Astrocyte of the spinal cord (primary cell): ENCODE data around the gene PVR.
A peak's percentile ranks its signal among the peaks of the same experiment; 100 is the strongest.

Experiments
- DNase-seq: peaks from one replicate; pipeline ENCODE4 v3.0.0; 2011; ENCODE audit warnings: low read depth, low spot score
- H3K4me3 ChIP-seq: 2 replicates; pipeline ENCODE4 v1.5.1; 2011; ENCODE audit warnings: low read depth, mild to moderate bottlenecking, low read length, moderate library complexity
- CTCF ChIP-seq: IDR thresholded peaks from 2 replicates; pipeline ENCODE4 v1.5.1; 2012; ENCODE audit warnings: low read depth, mild to moderate bottlenecking, low read length, inconsistent platforms
- in situ Hi-C: cut with HindIII; loops from 2 replicates; pipeline ENCODE4 v1.10.0; 2017; ENCODE audit warnings: low sequenced_read_pairs

The PVR gene

DNA sequence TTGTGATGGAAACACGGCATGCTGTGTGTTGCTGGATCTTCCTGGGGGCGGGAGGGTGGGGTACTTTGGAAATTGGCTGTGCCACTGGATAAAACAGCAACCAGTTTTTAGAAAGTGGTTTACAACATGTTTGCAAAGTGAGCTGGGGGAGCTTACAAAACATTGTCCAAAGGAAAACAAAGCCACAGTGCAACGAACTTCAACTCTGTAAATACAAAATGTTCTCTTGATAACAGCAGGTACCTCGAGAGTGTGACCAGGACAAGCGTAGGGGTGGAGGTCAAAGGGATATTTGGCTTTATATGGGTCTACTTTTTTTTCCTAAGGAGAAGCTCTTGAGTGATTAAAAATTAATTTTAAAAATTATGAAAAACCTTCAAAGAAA, 27.9 kb upstream of the PVR start:
- H3K4me3 ChIP-seq: no peak overlapping the region
- no peak for DNase-seq
- in situ Hi-C loops: no loop called here
- TF ChIP-seq CTCF: no peak

DNA sequence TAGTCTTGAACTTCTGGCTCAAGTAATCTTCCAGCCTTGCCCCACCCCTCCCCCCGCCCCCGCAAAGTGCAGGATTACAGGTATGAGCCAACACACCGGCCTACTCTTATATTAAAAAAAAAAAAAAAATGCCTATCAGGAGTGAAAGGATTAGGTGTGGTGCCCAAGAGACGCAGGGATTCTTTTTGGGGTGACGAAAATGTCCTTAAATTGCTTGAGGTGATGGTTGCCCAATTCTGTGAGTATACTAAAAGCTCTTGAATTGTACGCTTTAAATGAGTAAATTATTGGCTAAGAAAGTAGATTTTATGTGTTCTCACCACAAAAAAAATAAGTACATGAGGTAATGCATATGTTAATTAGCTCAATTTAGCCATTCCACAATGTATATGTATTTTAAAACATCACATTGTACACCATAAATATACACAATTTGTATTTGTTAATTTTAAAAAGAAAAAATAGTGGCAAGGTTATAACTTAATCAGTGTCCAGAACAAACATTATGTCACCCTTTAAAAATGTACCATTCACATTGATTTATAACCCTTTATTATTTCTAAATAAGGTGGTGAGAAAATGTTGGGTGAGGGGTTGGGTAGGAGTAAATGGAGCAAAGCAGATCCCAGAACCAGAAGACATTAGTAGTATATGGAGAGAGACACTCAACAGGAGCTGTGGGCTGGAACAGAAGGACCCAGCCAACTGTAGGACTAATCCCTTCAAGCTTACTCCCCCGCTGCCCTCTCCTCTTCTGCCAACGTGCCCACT, 26.4 kb upstream of the PVR start:
- in situ Hi-C loops: no loop called here
- DNase-seq: no peak
- no peak for TF ChIP-seq CTCF
- no peak overlapping the region for H3K4me3 ChIP-seq

DNA sequence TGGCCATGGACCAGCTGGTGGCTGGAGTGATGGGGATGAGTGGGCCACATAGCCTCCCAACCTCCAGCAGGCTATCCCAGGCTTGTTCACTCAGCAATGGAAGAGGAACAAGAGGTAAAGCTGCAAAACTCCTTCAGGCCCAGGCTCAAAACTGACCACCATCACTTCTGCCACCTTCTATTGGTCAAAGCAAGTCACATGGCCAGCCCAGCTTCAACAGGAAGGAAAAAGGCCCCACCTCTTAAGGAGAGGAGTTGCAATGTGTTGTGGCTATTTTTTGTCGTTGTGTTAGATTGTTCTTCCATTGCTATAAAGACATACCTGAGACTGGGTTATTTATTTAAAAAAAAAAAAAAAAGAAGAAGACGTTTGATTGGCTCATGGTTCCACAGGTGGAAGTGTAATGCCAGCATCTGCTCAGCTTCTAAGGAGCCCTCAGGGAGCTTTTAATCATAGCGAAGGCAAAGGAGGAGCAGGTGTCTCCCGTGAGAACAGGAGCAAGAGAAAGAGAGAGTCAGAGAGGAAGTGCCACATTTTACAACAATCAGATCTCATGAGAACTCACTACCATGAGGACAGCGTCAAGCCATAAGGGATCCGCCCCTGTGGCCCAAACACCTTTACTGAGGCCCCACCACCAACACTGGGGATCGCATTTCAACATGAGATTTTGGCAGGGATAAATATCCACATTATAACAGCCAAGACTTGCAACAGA, 24.9 kb upstream of the PVR start:
- no peak for DNase-seq
- in situ Hi-C loops: no loop called here
- H3K4me3 ChIP-seq: no peak overlapping the region
- no peak for TF ChIP-seq CTCF

DNA sequence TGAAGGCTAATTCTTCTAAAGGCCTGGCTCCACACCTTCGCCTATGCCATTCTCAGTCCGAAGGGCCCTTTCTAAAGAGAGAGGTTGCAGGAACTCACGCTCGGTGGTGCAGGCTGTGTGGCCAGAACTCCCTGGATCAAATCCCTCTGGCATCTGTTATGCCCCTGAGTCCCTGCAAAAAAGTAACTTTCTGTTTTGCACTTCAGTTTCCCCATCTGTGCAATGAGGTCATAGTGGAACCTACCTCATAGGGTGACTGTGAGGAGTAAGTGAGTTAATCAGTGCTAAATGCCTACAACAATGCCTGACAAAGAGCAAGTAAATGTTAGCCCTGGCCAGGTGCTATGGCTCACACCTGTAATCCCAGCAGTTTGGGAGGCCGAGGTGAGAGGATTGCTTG, 23.0 kb upstream of the PVR start:
- TF ChIP-seq CTCF: no peak
- no peak for DNase-seq
- no peak overlapping the region for H3K4me3 ChIP-seq
- in situ Hi-C loops: no loop called here

GRCh38 chr19:44621367-44621766, 22.3 kb upstream of the PVR start:
- DNase-seq: no peak
- TF ChIP-seq CTCF: no peak
- H3K4me3 ChIP-seq: no peak overlapping the region
- in situ Hi-C loops: no loop called here

DNA sequence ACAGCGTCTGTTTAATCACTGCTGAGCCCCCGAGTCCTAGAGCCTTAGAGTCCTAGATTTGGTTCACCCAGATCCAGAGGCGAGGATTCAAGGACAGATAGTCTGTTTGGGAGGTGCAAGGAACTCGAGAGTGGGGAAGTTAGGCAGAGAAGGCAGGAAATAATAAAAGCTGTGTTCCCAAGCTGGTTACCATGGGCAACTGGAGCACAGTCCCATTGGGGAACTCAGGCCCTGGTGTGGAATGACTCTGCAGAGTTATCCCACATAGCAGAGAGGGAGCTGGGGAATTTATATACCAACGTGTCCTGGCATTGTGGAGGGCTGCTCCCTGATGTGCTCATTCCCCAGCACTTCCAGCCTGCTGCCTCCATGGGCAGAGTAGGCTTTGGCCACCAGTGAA, 20.6 kb upstream of the PVR start:
- in situ Hi-C loops: no loop called here
- no peak for TF ChIP-seq CTCF
- DNase-seq: peak; percentile 31
- H3K4me3 ChIP-seq: no peak overlapping the region
